ENCODE data around the gene SPEN. TPM values are rescaled to one million over a fixed set of nuclear protein-coding genes. Genes with fewer than 3 reads are reported as not detected.

SPEN gene
- total RNA-seq, 4 donors from 2014 or later = 34.6 to 49.9 (median 44.7) TPM

- no peak for DNase-seq (ENCODE audit: extremely low spot score)
- TF ChIP-seq, protein P1, sequence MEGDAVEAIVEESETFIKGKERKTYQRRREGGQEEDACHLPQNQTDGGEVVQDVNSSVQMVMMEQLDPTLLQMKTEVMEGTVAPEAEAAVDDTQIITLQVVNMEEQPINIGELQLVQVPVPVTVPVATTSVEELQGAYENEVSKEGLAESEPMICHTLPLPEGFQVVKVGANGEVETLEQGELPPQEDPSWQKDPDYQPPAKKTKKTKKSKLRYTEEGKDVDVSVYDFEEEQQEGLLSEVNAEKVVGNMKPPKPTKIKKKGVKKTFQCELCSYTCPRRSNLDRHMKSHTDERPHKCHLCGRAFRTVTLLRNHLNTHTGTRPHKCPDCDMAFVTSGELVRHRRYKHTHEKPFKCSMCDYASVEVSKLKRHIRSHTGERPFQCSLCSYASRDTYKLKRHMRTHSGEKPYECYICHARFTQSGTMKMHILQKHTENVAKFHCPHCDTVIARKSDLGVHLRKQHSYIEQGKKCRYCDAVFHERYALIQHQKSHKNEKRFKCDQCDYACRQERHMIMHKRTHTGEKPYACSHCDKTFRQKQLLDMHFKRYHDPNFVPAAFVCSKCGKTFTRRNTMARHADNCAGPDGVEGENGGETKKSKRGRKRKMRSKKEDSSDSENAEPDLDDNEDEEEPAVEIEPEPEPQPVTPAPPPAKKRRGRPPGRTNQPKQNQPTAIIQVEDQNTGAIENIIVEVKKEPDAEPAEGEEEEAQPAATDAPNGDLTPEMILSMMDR (IDR thresholded peaks at IDR 0.05) = no peak
- TF ChIP-seq EP300 (IDR thresholded peaks at IDR 0.05) (no peak), POLR2AphosphoS5 (IDR thresholded peaks at IDR 0.05) (no peak), POLR2A (IDR thresholded peaks at IDR 0.05; ENCODE audit: low read depth) (no peak)
- no peak overlapping the region for H3K4me3 ChIP-seq
- H3K9me3 ChIP-seq = no peaks in the 10 kb centered on the region
- H3K27ac ChIP-seq (replicated peaks in 1 of 4) = peak overlapping the region in 1 of 4 donors; percentile 44
- WGBS = 71% methylated on average over 15 of the region's 32 CpGs
- no peaks in the 10 kb centered on the region for H3K27me3 ChIP-seq
- intact Hi-C loops (cut with DNase I) = no loop called here
- peaks cover 4 to 27% (median 18%) of the 10 kb centered on the region in 4 donors for H3K4me1 ChIP-seq
- peaks cover 66 to 100% (median 97%) of the 10 kb centered on the region in 4 donors for H3K36me3 ChIP-seq
Observed at GRCh38 chr1:15941899-15942660, 94.6 kb downstream of the SPEN start.

DNA sequence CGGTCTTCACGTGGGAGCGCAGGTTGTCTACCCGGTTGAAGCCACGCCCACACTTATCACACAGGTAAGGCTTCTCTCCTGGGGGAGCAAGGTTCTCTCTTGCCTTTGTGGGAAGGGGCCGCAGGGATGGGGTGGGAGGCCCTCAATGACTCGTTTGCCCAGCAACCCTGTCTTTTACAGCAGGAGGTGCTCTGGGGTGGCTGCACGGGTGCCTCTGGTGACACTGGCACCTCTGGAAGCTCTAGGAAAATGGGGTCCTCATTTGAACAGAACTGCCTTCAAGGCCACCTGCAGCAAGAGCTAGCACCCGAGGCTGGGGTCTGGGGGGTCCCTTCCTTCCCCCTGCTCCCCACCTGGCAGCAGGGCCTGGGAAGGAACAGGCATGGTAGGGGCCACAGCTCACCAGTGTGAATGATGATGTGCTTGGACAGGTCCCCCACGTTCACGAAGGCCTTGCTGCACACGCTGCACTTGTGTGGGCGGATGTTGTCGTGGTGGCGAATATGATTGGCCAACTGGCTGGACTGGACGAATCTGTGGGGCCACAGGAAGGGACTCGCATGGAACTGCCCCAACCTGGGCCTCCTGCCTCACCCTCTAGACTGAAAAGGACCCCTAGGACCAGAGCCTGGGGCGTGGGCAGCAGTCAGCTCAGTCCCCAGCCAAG is 95.3 kb downstream of the SPEN start:
- intact Hi-C loops (cut with DNase I) = no loop called here
- Histone ChIP-seq H3K9me3 (no peaks in the 10 kb centered on the region), H3K27me3 (no peaks in the 10 kb centered on the region), H3K4me1 (peaks cover 5 to 22% (median 18%) of the 10 kb centered on the region in 4 donors), H3K36me3 (peaks cover 58 to 100% (median 97%) of the 10 kb centered on the region in 4 donors), H3K4me3 (no peak overlapping the region), H3K27ac (replicated peaks in 1 of 4) (no peak overlapping the region)
- WGBS = 72% methylated on average over 5 of the region's 18 CpGs
- TF ChIP-seq POLR2AphosphoS5 (IDR thresholded peaks at IDR 0.05) (no peak), POLR2A (IDR thresholded peaks at IDR 0.05; ENCODE audit: low read depth) (no peak), EP300 (IDR thresholded peaks at IDR 0.05) (no peak)
- TF ChIP-seq, protein P1 (IDR thresholded peaks at IDR 0.05) = no peak
- no peak for DNase-seq (ENCODE audit: extremely low spot score)

- Histone ChIP-seq H3K27ac (replicated peaks in 1 of 4) (no peak overlapping the region), H3K9me3 (no peaks in the 10 kb centered on the region), H3K4me3 (no peak overlapping the region), H3K27me3 (no peaks in the 10 kb centered on the region), H3K4me1 (peaks cover 12 to 26% (median 23%) of the 10 kb centered on the region in 4 donors), H3K36me3 (peaks cover 55 to 100% (median 95%) of the 10 kb centered on the region in 4 donors)
- intact Hi-C loops (cut with DNase I) = no loop called here
- 100% methylated on average over 2 of the region's 33 CpGs for WGBS
- no peak for DNase-seq (ENCODE audit: extremely low spot score)
- TF ChIP-seq EP300 (IDR thresholded peaks at IDR 0.05) (no peak), POLR2A (IDR thresholded peaks at IDR 0.05; ENCODE audit: low read depth) (no peak), POLR2AphosphoS5 (IDR thresholded peaks at IDR 0.05) (no peak)
- TF ChIP-seq, protein P1 (IDR thresholded peaks at IDR 0.05) = no peak
Observed at GRCh38 chr1:15943328-15943991, 96.0 kb downstream of the SPEN start.

DNA sequence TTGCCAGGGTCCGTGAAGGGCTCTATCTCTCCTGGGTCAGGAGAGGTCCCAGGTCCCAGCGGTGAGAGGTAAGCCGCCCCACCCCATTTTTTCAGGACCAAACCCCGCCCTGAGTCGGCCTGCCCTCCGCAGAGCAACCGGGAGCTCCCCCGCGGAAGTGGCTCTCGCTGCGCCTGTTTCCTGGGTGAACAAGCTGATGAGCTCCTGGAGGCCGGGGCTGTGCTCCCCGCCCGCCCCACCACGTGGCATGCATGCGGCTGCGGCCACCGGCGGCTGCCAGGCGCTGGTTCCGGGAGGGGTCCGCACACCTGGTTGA is 96.4 kb downstream of the SPEN start:
- no peaks in the 10 kb centered on the region for H3K9me3 ChIP-seq
- no peak overlapping the region for H3K27ac ChIP-seq (replicated peaks in 1 of 4)
- H3K27me3 ChIP-seq = no peaks in the 10 kb centered on the region
- TF ChIP-seq POLR2A (IDR thresholded peaks at IDR 0.05; ENCODE audit: low read depth) (no peak), EP300 (IDR thresholded peaks at IDR 0.05) (no peak), POLR2AphosphoS5 (IDR thresholded peaks at IDR 0.05) (no peak)
- TF ChIP-seq, protein P1 (IDR thresholded peaks at IDR 0.05) = no peak
- peaks cover 17 to 26% (median 23%) of the 10 kb centered on the region in 4 donors for H3K4me1 ChIP-seq
- peaks cover 55 to 95% (median 90%) of the 10 kb centered on the region in 4 donors for H3K36me3 ChIP-seq
- no peak overlapping the region for H3K4me3 ChIP-seq
- no peak for DNase-seq (ENCODE audit: extremely low spot score)
- intact Hi-C loops (cut with DNase I) = no loop called here
- 95% methylated on average over 8 of the region's 22 CpGs for WGBS

All from esophagus muscularis mucosa (tissue), 4 donors.